Measurements from ENCODE around the gene OTOGL.

DNA sequence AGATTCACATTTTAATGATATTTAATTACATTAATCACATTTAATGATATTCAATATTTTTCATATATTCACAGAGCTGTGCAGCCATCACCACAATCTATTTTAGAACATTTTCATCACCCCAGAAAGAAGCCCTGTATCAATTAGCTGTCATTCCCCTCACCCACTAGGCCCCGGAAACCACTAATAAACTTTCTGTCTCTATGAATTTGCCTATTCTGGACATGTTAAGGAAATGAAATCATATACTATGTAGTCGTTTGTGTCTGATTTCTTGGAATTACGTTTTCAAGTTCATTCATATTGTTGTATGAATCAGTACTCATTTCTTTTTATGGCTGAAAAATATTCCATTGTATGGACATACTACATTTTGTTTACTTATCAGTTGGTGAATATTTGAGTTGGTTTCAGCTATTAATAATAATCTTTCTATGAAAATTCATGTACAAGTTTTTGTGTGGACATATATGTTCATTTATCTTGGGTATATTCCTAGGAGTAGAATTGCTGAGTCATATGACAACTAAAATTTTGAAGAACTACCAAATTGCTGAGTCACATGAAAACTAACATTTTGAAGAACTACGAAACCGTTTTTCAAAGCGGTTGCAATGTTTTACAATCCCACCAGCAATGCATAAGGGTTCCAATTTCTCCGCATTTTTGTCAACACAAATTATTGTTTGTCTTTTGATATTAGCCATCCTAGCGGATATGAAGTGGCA, 11.7 kb upstream of the OTOGL start:
- TF ChIP-seq FOXP2 (optimal IDR thresholded peaks at IDR 0.05; ENCODE audit: borderline replicate concordance, extremely low read depth, extremely low read length, insufficient read depth) (no peak), TAF1 (IDR thresholded peaks at IDR 0.05; ENCODE audit: borderline replicate concordance, insufficient read depth, low read length) (no peak)
